ENCODE data around the gene NUDT15. TPM values are rescaled to one million over a fixed set of nuclear protein-coding genes. Genes with fewer than 3 reads are reported as not detected.

Gene NUDT15
- total RNA-seq, 2 donors from 2014 or later: 11.7 to 26.9 TPM

DNA sequence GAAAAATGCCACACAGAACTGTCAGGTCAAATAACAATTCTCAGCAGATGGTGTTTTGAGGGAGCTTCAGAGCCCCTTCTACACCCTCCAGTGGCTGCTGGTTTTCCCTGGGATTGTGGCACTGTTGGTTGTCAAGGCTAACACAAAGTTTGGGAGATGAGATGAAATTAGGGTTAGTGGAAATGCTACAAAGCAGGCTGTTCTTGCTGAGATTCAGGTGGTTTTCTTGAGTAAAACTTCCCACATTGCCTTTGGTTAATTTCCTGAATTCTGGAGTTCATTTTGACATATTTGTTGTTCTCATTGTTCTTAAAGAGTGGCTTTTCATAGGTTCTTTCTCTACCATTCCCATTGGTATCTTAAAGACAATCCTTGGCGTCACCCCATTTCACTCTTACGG lies 35.3 kb downstream of the NUDT15 start:
- no peak overlapping the region for H3K27ac ChIP-seq
- intact Hi-C loops (cut with DNase I): no loop called here
- 100% methylated on average over 2 of the region's 2 CpGs for WGBS
- H3K4me3 ChIP-seq: no peak overlapping the region
- no peak for DNase-seq (ENCODE audit: low spot score)
- H3K27me3 ChIP-seq (replicated peaks; ENCODE audit: insufficient read depth): no peaks in the 10 kb centered on the region
- no peaks in the 10 kb centered on the region for H3K36me3 ChIP-seq
- no peak for TF ChIP-seq POLR2A (IDR thresholded peaks at IDR 0.05)
- TF ChIP-seq POLR2AphosphoS5 (IDR thresholded peaks at IDR 0.05): no peak
- TF ChIP-seq, protein P1, sequence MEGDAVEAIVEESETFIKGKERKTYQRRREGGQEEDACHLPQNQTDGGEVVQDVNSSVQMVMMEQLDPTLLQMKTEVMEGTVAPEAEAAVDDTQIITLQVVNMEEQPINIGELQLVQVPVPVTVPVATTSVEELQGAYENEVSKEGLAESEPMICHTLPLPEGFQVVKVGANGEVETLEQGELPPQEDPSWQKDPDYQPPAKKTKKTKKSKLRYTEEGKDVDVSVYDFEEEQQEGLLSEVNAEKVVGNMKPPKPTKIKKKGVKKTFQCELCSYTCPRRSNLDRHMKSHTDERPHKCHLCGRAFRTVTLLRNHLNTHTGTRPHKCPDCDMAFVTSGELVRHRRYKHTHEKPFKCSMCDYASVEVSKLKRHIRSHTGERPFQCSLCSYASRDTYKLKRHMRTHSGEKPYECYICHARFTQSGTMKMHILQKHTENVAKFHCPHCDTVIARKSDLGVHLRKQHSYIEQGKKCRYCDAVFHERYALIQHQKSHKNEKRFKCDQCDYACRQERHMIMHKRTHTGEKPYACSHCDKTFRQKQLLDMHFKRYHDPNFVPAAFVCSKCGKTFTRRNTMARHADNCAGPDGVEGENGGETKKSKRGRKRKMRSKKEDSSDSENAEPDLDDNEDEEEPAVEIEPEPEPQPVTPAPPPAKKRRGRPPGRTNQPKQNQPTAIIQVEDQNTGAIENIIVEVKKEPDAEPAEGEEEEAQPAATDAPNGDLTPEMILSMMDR (IDR thresholded peaks at IDR 0.05): no peak
- no peaks in the 10 kb centered on the region for H3K9me3 ChIP-seq
- no peaks in the 10 kb centered on the region for H3K4me1 ChIP-seq (replicated peaks)

DNA sequence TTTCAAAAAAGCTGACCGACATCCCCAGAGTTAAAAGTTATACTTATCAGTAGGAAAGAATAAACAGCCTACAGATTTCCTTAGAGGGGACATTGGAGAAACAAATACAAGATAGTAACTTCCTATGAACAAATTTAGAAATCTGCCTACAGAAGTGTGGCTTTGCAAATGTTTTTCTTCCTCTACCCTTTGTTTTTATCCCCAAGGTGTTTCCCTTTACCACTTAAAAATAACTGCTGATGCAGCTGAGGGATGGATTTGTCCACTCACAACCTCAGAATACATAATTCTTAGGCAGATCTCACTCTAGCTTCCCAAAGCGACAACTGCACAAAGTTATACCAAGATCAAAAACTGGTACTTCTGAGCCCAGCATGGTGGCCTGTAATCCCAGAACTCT lies 36.5 kb downstream of the NUDT15 start:
- no peak for TF ChIP-seq POLR2A (IDR thresholded peaks at IDR 0.05)
- TF ChIP-seq, protein P1 (IDR thresholded peaks at IDR 0.05): no peak
- no peak for TF ChIP-seq POLR2AphosphoS5 (IDR thresholded peaks at IDR 0.05)
- intact Hi-C loops (cut with DNase I): no loop called here
- Histone ChIP-seq H3K27ac (no peak overlapping the region), H3K36me3 (peaks cover 0 to 7% of the 10 kb centered on the region in 2 donors), H3K4me3 (no peak overlapping the region), H3K9me3 (no peaks in the 10 kb centered on the region), H3K27me3 (replicated peaks; ENCODE audit: insufficient read depth) (no peaks in the 10 kb centered on the region), H3K4me1 (replicated peaks) (no peaks in the 10 kb centered on the region)
- DNase-seq (ENCODE audit: low spot score): no peak
- WGBS: 94% methylated on average over 2 of the region's 2 CpGs

DNA sequence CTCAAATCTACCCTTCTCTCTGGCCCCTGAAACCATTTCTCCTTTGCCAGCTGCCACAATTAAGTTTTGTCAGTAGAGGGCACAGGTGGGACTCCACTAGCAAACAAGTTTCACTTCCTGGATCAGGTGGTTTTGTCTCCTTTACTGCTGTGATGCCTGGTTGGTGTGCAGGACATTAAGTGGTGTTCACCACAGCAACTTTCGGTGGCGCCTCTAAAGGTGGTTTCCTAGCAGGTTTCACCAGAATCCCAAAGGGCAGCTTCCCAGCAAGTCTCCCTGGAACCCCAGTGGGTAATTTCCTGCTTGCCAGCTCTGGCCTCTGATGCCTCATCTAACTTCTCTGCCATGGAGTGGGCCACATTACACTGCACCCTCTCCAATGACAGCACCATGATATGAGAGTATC lies 40.7 kb downstream of the NUDT15 start:
- WGBS: 37% methylated on average over 2 of the region's 2 CpGs
- TF ChIP-seq, protein P1 (IDR thresholded peaks at IDR 0.05): no peak
- no peak for TF ChIP-seq POLR2AphosphoS5 (IDR thresholded peaks at IDR 0.05)
- no peak for TF ChIP-seq POLR2A (IDR thresholded peaks at IDR 0.05)
- no peaks in the 10 kb centered on the region for H3K9me3 ChIP-seq
- peaks cover 0 to 7% of the 10 kb centered on the region in 2 donors for H3K36me3 ChIP-seq
- H3K4me3 ChIP-seq: no peak overlapping the region
- no peak overlapping the region for H3K27ac ChIP-seq
- no peaks in the 10 kb centered on the region for H3K4me1 ChIP-seq (replicated peaks)
- intact Hi-C loops (cut with DNase I): no loop called here
- DNase-seq (ENCODE audit: low spot score): no peak
- H3K27me3 ChIP-seq (replicated peaks; ENCODE audit: insufficient read depth): no peaks in the 10 kb centered on the region

DNA sequence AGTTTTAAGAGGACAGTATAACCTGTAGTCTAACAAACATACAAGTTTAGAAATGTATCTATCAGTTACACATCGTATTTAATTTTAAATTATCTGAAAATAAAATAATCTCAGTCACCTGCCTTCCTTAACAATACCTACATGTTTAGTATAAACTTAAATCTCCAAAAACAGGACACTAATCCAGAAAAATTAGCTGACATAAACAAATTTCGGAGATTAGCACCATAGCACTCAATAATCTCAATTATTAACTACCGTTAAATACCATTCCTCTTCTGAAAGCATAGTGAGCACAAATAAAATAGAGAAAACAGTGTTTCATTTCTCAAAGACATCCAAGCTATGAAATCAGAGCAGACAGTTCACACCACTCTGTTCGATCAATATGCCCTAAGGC lies 44.2 kb downstream of the NUDT15 start:
- Histone ChIP-seq H3K9me3 (no peaks in the 10 kb centered on the region), H3K36me3 (peaks cover 0 to 7% of the 10 kb centered on the region in 2 donors), H3K27me3 (replicated peaks; ENCODE audit: insufficient read depth) (no peaks in the 10 kb centered on the region), H3K27ac (no peak overlapping the region), H3K4me1 (replicated peaks) (no peaks in the 10 kb centered on the region), H3K4me3 (no peak overlapping the region)
- 95% methylated on average over 4 of the region's 4 CpGs for WGBS
- TF ChIP-seq POLR2A (IDR thresholded peaks at IDR 0.05): no peak
- TF ChIP-seq, protein P1 (IDR thresholded peaks at IDR 0.05): no peak
- TF ChIP-seq POLR2AphosphoS5 (IDR thresholded peaks at IDR 0.05): no peak
- no peak for DNase-seq (ENCODE audit: low spot score)
- intact Hi-C loops (cut with DNase I): no loop called here

DNA sequence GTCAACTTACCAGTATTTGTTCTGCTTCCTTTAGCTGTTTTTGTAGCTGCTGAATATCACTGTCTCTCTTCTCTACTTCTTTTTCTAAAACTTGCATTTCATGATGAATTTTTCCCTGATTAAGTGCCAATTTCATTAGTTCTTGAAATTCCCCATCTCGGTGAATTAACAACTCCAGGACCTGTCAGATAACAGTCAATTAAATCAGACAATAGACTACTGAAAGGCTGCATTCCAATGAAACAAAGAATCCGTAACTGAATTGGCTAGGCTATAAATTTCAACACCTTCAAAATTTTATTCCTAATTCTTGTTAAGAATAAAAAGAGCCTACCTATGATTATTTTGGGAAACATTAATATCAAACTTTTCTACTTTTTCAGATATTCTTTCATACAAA lies 48.7 kb downstream of the NUDT15 start:
- intact Hi-C loops (cut with DNase I): no loop called here
- 55% methylated on average over 2 of the region's 2 CpGs for WGBS
- Histone ChIP-seq H3K36me3 (no peaks in the 10 kb centered on the region), H3K27ac (no peak overlapping the region), H3K27me3 (replicated peaks; ENCODE audit: insufficient read depth) (no peaks in the 10 kb centered on the region), H3K4me3 (no peak overlapping the region), H3K4me1 (replicated peaks) (no peaks in the 10 kb centered on the region), H3K9me3 (no peaks in the 10 kb centered on the region)
- no peak for TF ChIP-seq POLR2AphosphoS5 (IDR thresholded peaks at IDR 0.05)
- TF ChIP-seq, protein P1 (IDR thresholded peaks at IDR 0.05): no peak
- TF ChIP-seq POLR2A (IDR thresholded peaks at IDR 0.05): no peak
- DNase-seq (ENCODE audit: low spot score): no peak

Data from prostate gland (tissue), 2 donors.